Stimulated activated CD8-positive, alpha-beta memory T cell treated with anti-CD3 and anti-CD28 coated beads, Interleukin-4, amount 100 ng/mL, for 1 hour (primary cell): ENCODE results near the gene SLC22A14.
"Not testable (repeated sequence)": the region's sequence is repeated elsewhere in the genome, so short reads cannot be mapped to it uniquely, and the experiment has no call there.

Source experiments
- DNase-seq, 2 donors: peaks; one replicate each; pipeline ENCODE4 v3.0.0-alpha.2; 2020; ENCODE audit warnings: low read depth in 2 of 2, low spot score in 1 of 2

The SLC22A14 gene

DNA sequence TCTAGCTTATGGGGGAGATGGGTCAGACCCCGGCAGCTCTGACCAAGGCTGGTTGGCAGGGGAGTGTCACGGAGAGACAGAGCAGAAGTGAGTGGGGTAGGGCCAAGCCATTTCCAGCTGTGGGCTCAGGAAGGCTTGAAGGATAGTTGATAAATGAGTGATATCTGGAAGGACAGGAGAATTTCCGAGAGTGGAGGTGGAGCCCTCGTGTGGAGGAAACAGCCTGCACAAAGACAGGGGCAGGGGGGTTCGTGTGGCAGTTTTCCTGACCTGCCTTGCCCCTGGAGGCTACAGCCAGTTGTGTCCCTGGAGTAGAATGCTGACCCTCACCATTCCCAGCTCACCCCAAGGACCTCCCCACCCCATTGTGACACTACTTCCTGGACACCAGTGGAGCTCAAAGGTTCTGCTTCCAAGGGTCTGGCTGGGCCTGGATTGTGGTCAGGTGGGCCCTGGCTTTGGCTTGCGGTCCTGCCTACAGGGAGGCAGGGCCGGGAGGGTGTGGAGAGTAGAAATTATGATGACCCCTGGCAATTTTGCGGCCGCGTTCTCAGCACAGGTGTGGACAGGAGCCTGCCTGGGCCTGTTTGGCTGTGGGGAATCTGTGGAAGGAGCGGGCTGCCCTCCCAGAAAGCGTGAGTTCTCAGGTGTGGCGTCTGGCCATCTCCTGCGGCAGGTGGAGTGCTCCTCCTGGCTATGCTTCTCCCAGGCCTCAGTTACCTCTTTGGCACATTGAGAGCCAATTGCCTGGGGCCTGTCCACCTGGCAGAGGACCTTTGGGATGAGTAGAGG lies at the start of gene SLC22A14:
Gene SLC22A14, plus strand, starts transcription at position 400 of the 792 bp plus-strand sequence. CDS start 23,733 bp downstream, outside the sequence.
- no peak for DNase-seq

DNA sequence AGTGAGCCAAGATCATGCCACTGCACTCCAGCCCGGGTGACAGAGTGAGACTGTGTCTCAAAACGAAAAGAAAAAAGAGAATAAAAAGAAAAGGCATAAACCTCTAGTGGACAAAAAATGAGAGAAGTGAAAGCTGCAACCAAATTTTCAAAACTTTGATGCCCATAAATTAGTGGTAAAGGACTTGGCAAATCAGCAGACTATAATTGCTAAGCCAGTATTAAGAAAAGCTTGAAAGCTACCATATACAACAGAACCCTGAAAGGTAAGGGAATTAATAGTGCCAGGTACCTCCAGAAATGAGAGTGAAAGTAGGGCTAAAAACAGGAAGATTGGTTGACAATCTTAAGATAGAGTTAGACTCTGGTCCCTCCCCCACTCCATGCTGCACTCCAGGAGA lies 49.4 kb upstream of the SLC22A14 start:
- DNase-seq = no peak

- no peak for DNase-seq
Observed at GRCh38 chr3:38235466-38235865, 46.6 kb upstream of the SLC22A14 start.

- no peak for DNase-seq
Observed at GRCh38 chr3:38238416-38239008, 43.6 kb upstream of the SLC22A14 start.

DNA sequence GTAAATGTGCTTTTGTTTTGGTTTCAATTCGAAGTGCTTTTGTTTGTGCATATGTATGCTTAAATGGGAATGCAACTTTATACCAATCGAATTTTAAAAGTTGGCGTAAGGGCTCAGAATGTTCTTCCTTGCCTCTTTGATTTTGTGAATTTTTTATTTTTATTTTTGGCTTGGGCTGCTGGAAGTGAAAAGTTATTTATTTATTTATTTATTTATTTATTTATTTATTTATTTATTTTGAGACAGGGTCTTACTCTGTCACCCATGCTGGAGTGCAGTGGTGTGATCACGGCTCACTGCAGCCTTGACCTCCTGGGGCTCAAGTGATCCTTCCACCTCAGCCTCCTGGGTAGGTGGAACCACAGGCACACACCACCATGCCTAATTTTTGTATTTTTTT lies 39.3 kb upstream of the SLC22A14 start:
- DNase-seq = not testable (repeated sequence)

GRCh38 chr3:38245930-38246329 lies 36.2 kb upstream of the SLC22A14 start:
- no peak for DNase-seq

DNA sequence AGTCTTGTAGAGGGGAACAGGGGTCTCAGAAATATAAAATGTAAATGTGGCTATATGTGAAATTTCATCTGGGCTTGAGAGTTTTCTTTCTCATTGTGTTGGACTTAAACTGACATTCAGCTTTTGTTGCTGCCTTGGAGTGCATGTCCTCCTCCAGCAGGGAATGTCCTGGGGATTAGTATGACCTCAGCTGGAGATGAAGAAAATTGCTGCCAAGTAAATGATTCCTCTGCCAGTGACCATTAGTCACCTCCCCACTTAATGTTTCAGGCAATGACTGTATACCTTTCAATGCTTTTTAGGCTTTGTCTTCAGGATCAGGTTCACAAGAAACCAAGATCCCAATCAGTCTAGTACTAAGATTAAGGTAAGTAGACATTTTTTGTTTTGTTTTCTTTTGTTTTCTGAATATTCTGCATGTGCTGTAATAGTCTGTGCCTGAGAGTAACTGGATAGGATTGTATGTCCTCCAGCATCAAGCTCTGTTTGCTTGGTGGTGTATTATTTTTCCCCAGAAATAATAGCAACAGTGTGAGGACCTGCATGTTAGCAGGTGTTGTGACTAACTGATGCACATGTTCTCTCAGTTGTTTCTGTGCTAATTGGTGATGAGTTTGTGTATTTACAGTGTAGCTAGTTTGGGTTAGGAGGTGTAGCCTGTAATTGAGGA lies 34.6 kb upstream of the SLC22A14 start:
- no peak for DNase-seq

DNA sequence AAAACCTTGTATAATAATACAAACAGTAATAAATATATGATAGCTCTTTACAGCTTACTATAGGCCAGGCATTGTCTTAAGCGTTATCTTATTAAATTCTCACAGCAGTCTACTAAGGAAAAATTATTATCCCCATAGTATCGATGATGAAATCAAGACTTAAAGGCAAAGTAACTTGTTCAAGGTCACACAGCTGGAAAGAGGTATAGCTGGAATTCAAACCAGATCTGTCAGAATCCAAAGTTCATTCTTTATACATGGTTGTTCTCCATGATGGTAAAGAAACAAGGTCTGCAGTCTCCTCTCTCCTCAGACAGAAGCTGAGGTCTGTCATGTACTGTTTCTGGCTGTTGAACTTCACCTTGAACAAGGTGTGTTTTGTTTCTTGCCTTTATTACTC lies 31.9 kb upstream of the SLC22A14 start:
- no peak for DNase-seq

GRCh38 chr3:38251197-38251596 lies 30.9 kb upstream of the SLC22A14 start:
- no peak for DNase-seq

DNA sequence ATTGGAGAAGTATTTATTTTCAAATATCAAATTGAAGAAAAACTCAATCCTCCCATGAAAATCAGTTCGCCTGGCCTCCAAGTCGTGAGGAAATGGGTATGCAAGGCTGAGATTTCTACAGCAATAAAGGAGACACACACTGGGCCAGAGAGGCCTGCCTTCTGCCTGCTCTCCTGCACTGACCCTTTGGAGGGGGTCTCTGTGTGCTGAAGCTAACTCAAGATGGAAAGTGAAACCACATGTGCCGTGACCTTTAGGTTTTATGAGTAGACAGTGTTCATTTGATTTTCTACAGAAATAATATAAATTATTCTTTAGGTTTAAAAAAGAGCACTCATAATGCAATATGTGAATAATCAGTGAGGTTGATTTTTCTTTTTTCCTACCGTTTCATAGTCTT lies 28.4 kb upstream of the SLC22A14 start:
- DNase-seq = no peak

- no peak for DNase-seq
Observed at GRCh38 chr3:38254872-38255271, 27.2 kb upstream of the SLC22A14 start.

- DNase-seq = no peak
Observed at GRCh38 chr3:38255627-38256026, 26.5 kb upstream of the SLC22A14 start.

DNA sequence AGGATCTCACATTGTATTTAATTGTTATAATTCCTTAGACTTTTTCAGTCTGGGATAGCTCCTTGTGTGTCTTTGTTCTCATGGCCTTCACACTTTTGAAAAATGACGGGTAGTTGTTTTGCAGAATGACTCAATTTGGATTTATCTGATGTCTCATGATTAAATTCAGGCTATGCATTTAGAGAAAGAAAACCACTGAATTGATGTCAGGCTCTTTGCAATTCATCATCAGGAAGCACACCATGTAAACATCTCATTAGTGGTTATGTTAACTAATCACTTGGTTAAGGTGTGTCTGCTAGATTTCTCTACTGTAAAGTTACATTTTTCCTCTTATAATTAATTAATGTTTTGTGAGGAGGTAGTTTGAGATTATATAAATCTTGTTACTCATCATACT lies 24.5 kb upstream of the SLC22A14 start:
- no peak for DNase-seq

GRCh38 chr3:38260474-38260873 lies 21.6 kb upstream of the SLC22A14 start:
- no peak for DNase-seq

DNA sequence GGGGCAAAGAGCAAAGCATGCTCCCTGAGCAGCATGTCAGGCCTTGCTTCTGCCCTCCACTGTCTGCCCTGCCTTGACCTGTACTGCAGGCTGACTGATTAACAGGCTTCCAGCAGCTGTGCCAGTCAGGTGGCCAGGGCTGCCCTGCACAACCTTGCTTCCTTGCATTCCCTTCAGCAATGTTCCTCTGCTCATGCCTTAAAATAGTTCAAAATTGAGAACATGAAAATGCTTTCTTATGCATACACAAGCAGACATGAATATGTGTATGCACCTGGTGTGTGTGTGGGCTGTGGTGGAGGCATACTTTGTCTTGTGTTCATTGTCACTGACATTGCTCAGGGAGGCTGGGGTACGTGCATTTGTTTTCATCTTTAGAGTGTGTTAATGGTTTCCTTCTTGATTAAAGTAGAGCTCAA lies 17.7 kb upstream of the SLC22A14 start:
- no peak for DNase-seq

GRCh38 chr3:38264779-38265178 lies 17.3 kb upstream of the SLC22A14 start:
- DNase-seq = no peak

- DNase-seq = no peak
Observed at GRCh38 chr3:38265604-38266307, 16.3 kb upstream of the SLC22A14 start, which contains the start of gene SLC22A13. Gene SLC22A13, plus strand, starts transcription at chr3:38265812. Its CDS starts 49 bp downstream, at chr3:38265861.

DNA sequence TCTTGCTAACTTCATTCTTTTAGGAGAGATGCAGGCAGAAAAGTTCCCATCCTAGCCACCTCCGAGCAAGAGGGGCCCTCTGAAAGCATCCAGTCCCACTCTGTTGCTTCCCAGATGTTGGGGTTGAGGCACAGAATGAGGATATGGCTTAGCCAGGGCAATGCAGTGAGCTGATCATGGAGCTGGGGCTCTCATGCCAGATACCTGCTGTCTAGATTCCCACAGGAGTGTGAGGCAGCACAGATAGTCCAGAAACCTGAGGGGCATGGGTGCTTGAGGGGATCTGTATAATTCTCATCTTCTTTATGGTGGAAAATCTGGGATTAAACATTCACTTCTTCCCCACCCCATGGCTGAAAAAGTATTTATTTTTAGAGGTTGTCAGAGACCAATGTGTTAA lies 15.3 kb upstream of the SLC22A14 start:
- DNase-seq = no peak

- DNase-seq = no peak
Observed at GRCh38 chr3:38267662-38268061, 14.4 kb upstream of the SLC22A14 start.

DNA sequence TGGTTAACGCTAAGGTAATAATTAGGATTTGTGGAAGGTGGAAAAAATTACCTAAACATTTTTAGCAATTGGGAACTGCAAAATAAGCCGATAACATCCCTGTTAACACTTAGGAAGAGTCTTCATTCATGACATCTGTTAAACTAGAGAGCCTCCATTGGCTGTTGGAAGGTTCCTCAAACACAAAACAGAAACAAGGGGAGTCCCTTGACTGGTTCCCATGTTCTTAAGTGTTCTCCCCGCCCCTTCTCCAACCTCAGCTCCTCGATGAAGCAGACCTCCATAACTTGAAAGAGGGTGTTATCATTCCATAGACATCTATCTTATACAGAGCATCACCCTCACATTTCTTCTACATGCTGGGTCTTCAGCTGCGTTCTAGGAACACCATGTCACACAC lies 14.0 kb upstream of the SLC22A14 start:
- DNase-seq = no peak

GRCh38 chr3:38268522-38268921 lies 13.6 kb upstream of the SLC22A14 start:
- DNase-seq = no peak

DNA sequence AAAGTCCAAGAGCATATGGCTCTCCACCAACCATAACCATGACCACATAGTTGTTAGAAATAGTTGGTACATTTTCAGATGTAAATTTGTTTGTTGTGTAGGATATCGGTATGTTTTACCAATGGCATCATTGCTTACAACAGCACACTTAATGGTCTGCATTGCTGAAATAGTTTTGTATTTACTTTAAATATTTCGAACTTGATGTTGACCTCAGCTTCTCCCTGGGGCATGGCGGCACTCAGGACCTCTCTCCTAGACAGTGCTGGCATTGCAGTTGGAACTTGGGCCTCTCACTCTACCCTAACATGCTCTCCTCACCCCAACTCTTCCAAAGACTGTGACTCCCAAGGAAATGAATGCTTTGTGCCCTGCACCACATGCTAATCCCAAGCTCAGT lies 11.5 kb upstream of the SLC22A14 start:
- no peak for DNase-seq
